HG02981 (cell line): ENCODE data around the gene ROBO1.
"Not testable (repeated sequence)": the region's sequence is repeated elsewhere in the genome, so short reads cannot be mapped to it uniquely, and the experiment has no call there.

Experiments used
- ATAC-seq: cut with Tn5 transposase; IDR thresholded peaks from one replicate; pipeline ENCODE4 v1.9.1; 2021; ENCODE audit warnings: mild to moderate bottlenecking, moderate library complexity; ENCODE audit not compliant: unreplicated experiment

ROBO1 gene

DNA sequence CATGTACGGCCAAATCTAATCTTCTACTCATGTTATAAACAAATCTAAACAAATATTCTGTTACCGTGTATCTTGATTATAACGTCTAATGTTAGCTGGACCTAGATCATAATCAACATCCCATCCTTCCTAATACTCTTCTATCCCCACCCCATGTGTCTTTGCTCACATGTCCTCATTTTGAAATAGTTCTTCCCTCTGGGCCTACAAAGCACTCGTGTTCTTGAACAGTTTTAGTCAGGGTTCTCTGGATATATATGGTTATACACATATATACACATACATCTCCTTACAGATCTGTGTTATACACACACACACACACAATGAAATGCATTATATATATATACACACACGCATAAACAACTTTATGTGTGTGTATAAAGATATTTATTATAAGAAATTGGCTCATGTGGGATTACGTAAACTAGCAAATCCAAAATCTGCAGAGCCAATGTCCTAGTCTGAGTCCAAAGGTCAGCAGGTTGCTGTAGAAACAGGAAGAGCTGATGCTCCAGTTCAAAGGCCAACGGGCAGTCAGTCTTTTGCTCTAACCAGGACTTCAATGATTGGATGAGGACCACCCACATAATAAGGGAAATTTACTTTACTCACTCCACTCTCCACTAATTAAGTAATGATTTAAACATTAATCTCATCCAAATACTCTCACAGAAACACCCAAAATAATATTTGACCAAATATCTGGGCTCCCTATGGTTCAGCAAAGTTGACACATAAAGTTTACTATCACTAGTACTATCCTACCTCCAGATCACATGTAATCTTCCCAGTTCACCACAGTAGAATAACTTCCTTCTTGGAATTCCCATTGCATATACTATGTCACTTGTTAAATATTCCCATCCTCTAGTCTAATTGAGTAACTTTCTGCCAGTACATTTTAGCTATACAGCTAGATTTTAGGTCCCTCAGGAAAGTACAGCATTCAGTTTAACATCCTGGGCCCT, 450.0 kb downstream of the ROBO1 start:
- ATAC-seq = no peak

DNA sequence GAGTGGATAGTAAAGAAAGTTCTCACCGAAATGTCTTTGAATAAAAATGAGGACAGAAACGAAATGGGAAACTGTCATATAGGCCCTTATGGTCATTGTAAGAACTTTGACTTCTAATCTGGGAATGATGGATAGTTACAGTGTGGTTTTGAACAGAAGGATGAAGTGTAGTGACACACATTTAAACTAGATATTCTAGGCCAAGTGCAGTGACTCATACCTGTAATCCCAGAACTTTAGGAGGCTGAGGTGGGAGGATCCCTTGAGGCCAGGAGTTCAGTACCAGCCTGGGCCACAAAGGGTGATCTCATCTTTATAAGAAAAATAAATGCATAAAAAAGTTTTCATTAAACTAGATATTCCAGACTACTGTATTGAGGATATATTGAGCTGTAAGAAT, 452.8 kb downstream of the ROBO1 start:
- ATAC-seq = no peak

DNA sequence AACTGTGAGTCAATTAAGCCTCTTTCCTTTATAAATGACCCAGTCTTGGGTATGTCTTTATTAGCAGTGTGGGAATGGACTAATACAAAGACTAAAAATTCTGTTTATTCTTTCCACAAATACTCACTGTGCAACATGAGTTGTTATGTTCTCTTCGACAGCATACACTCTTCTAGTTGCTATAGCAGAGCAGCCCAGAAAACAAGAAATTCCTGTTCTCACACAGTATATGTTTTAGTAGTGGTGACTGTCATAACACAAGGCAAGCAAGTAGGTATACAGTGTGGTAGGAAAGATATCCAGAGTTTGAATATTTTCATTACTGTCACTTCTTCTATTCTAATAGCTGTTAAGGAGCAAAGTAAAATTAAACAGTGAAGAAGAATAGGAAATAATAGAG, 453.3 kb downstream of the ROBO1 start:
- no peak for ATAC-seq

DNA sequence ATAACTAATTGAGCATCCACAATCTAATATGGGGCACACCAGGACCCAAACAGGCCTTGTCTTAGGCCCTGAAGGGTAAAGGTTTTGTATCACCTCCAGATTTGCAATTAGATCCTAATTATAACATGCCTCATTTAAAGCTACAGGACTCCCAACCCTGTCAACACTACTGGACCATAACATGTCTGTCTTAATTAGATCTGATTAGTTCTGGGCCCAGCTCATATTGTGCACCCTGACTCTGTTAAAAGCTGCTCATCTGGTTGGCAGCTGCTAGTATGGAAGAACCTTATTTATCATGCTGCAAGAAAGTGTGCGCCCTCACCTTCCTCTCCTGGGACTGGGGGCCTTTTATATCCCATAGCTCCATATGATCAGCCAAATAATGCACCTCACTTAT, 457.8 kb downstream of the ROBO1 start:
- no peak for ATAC-seq

DNA sequence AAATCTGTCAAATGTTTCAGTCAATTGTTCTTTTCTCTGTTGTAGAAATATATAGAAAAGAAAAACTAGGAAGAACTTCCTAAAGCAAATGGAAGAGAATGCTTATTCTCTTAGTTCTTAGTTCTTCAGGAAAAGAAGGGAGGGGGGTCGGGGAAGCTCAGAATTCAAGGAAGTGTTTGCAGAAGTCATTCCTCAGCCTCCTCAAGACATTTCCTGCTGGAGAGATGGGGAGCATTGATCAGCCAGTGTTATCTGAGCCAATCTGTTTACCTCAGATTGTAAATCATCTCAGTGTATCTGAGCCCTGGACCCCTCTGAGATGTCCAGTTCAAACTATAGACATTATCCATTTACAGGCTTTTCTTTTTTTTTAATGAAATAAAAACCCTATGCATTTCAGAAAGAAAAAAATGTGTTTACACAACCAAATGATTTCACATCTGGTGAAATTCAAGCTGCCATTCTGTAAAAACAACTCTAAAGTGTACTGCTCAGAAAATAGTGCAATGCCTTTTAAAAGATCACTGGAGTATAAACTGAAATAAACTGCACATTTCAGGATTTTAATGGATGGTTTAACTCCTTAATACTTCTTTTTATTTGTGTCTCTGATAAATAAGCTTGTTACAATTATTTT, 460.7 kb downstream of the ROBO1 start:
- ATAC-seq = no peak

DNA sequence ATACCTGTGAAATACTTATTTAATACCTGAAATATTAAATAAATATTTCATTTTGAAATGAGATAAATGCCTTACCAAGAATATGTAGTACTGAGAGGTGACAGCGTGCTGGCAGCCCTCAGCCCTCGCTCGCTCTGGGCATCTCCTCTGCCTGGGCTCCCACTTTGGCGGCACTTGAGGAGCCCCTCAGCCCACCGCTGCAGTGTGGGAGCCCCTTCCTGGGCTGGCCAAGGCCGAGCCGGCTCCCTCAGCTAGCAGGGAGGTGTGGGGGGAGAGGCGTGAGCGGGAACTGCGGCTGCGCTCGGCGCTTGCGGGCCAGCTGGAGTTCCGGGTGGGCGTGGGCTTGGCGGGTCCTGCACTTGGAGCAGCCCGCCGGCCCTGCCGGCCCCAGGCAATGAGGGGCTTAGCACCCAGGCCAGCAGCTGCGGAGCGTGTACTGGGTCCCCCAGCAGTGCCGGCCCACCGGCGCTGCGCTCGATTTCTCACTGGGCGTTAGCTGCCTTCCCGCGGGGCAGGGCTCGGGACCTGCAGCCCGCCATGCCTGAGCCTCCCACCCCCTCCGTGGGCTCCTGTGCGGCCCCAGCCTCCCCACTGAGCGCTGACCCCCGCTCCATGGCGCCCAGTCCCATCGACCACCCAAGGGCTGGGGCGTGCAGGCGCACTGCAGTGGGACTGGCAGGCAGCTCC, 467.7 kb downstream of the ROBO1 start:
- ATAC-seq = not testable (repeated sequence)

DNA sequence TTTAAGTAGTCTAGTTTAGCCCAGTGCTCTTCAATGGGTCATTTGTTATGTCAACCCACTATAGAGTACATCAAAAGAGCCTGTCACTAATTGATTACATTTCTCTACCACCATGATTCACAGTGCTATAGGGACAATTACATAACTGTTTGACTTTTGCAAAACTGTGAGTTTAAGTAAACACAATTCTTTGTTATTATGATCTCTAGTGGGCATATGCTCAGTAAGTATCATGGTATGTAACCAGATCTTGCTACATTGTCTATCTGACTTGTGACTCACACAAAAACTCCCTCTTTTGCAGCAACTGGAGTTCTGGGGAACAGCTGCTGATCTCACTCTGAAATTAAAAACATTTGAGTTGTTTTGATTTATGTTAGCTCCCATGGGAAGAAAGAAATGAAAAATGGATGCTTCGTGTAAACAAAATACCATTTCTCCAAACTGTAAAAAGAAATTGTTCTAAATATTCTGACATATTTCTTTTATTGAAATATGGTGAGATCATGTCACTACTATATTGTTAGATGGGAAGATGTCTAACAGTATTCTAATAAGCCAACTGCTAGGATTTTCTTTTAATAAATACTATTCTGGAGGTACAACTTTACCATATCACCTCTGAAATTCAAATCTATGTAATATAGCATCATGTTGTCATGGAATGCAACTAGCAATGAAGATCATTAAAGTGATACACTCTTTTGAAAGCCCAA, 470.4 kb downstream of the ROBO1 start:
- no peak for ATAC-seq

DNA sequence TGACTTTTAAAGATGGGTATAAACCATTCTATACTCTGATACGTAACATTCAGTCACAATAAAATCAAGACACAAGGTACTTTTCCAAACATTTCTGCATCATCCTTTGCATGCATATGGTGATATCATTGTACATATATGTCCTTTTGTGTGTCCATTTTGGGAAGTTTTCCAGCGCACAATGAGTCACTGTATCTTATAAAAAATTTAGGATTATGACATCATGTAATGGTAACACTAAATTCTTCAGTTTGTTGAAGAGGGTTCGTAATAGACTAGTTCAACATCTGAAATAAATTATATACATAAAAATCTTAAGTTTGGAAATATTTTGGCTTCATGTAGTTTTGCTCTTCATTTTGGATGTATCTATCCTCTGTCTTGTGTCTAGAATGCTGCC, 480.9 kb downstream of the ROBO1 start:
- no peak for ATAC-seq

DNA sequence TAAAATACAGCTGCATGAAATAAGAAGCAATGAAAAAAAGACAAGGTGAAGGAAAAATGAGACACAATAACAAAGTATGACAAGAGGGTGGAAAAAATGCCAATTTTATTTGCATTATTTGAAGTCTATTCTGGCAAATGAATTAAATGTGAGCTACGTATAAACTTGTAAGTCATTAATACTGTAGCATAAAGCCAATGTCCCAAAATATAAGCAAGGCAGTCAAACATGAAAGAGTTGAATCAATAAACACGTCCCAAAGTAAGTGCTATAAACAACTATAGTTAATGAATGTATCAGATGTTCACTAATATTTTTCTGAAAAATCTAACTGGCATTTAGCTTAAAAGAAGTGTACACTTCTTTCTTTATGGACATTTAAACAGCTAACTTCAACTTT, 481.9 kb downstream of the ROBO1 start:
- no peak for ATAC-seq

DNA sequence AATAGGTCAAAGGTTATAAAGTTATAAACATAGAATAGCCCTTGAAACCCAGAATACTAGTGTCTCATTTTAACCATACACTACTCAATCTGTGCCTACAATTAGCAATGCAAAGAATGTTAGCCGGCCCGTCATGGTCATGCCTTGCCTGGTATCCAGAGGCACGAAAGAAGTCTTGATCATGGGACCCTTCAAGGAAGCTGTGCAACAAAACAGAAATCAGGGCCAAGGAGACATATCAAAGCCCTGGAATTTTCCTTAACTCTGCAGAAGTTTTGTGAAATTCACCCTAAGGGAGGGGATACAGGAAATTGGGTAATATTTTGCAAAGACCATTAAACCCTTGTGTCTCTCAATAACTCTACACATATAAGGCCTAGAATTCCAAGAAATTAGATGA, 482.4 kb downstream of the ROBO1 start:
- no peak for ATAC-seq

DNA sequence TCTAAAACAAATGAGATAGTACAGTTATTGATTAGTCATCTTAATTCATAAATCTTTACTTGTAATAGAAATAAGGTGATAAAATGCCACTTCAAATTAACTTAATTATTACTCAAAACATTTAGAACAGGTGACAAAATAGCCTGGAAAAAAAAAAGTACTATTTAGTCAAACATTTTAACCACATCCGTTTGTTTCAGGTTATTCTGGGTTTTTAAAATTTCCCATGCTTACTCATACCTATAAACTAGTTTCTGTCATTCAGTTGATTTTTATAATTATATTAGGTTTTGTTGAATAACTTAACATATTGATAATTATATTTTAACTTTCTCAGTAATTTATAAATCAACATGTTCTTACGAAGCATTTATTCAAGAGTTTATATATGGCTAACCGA, 483.0 kb downstream of the ROBO1 start:
- ATAC-seq = no peak

DNA sequence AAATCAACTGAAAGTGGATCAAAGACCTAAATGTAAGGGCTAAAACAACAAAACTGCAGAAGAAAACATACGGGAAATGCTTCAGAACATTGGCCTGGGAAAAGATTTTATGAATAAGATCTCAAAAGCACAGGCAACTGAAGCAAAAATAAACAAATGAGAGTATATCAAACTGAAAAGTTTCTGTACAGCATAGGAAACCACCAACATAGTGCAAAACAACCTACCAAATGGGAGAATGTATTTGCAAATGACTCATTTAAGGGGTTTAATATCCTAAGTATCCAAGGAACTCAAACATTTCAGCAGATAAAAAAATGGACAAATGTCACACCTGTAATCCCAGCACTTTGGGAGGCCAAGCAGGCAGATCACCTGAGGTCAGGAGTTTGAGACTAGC, 489.1 kb downstream of the ROBO1 start:
- no peak for ATAC-seq

DNA sequence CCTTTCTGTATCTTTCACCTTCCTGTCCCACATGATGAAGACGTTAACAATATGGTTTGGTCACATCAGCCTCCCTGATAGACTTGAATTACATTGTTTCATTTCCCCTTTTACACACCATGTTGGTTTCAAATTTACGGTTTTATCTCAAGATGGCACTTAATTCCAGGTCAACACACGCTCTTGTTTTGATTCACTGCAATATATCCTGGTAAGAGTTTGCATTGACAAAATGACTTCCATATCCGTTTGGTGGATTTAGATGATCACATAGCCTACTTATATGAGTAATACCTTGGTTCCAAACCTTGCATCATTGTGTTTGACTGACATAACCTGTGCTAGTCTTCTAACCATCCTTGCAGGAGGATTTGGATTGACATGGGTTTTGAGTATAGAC, 499.4 kb downstream of the ROBO1 start:
- ATAC-seq = no peak

DNA sequence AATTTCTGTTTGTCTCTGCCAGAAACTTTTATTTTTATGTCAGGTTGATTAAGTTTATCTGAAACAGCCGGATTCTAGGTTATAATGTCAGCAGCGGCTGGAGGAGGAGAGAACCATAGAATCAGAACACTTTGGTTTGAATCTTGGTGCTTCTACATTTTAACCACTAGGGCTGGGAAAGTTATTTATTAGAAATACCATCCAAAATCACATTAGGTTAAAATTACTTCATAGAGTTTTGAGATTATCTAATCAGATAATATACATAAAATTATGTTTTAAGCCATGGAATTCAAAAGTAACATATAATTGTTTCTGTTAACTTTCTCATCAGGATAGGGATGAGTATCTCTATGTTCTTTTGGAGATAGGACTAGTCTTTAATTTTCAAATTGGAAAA, 502.9 kb downstream of the ROBO1 start:
- ATAC-seq = no peak

DNA sequence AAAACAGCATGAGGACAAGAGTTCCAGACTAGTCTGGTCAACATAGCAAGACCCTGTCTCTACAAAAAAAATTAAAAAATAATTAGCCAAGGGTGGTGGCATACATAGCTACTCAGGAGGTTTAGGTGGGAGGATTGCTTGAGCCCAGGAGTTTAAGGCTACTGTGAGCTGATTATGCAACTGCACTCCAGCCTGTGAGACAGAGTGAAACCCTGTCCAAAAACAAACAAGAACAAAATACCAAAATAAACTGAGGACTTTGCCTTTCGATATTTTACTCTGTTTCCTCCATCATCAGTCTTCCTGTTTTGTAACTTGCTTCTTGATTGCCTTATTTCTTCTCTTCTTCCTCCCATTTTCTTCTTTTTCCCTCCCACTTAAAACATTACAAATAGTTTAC, 504.4 kb downstream of the ROBO1 start:
- no peak for ATAC-seq

DNA sequence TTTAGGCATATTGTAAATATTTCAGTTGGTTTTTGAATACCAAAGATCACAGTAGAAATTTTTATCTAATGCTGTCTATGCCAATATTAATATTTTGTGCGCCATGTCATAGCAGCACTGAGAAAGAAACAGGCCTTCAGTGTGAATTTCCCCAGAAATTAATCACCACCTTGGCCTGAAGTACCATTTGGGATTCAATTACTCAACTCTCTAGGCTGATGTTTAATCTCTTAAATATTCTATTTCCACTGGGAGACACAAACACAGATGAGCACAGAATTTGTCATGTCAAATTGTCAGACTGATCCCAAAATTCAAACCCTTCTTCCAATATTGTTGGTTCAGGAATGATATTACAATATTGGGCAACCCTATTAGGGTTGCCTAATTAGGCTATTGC, 509.3 kb downstream of the ROBO1 start:
- ATAC-seq = no peak

DNA sequence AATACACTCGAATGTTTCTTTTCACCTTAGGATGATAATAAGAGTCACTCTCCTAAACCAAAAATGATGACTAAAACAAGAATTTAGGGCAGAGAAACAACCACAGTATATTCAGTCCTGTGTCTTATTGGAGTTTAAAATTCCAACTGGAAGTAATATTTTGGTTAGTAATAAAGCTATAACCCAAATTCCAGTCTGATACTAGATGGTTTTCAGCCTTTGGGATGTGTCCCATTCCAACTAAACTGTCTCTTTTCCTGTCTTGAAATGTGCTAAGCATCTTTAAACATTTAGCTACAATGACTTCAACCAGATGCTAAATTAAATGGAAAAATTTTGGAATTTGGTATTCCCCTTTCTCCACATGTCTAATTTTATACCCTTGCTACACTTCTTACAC, 510.0 kb downstream of the ROBO1 start:
- ATAC-seq = no peak

DNA sequence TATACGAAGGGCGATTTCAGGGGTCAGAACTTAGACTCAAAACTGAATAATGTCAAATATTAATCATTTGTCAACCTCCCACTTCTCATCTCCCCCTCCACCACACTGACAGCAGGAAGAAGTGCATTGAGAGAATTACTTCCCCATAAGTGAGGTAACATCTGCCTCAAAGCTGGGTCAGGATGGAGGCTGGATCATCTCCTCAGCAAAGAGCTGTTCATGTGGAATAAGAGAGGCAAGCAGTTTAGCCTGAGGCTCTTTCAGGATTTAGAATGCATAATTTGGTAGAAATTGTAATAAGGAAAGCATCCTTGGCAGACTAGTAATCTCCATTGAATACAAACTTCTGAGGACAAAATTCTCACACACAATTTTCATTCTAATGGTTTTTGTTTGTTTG, 512.1 kb downstream of the ROBO1 start:
- no peak for ATAC-seq

DNA sequence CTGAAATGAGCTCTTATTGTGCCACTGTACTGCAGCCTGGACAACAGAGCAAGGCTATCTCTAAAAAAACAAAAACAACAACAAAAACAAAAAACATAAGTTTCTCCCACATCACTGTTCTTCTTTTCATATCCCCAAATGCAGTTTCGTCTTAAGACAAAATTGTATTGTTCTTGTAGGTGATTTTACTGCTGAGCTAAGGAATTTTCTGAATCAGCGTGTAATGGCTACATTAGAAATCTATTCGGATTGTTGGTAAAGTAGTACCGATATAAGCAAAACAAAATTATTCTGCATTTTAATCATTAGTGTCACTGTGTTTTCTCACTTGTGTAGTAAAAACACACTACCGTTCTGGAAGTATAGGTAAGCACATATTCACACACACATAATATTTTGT, 512.5 kb downstream of the ROBO1 start:
- no peak for ATAC-seq

DNA sequence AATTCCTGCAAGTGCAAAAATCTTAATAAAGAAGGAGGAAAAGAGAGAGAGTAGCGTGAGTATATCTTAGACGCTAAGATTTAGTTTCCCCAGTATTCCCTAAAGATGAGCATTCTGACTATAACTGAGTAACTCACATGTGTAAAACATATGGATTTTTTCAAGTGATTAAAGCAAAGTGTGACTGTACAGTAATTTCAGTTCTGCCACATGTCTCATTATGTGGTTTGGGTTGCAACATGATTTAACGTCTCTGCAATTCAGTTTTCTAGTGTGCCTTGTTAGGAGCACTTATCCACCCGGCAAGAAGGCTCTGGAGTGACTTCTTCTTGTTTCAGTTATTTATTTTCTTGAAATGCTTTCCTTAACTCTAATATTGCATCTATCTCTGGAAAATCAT, 514.1 kb downstream of the ROBO1 start:
- no peak for ATAC-seq

DNA sequence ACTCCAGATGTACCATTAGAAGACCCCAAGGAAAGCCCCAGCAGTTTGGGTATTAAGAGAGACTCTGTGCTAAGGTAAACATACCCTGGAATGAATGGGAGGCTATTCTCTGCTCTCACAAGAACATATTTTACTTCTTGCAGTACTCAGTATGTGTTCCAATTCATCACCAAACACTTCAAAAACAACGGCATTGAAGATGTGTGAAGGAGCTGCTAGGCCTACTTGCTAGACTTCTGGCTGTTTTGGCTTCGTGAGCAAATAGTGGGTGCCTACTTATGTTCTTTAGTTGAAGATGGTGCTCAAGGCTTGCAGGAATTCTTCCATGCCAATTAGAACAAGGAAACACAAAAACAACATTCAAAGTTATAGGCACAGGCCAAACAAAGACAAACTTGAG, 514.5 kb downstream of the ROBO1 start:
- ATAC-seq = no peak
